Ovary (tissue), 9 donors: ENCODE results near the gene TATDN3. TPM values are rescaled to one million over a fixed set of nuclear protein-coding genes. Genes with fewer than 3 reads are reported as not detected.

Experiments used
- DNase-seq, 5 donors: peaks; one replicate each; pipeline ENCODE4 v3.0.0-alpha.2; 2019 to 2020
- H3K27ac ChIP-seq, 2 donors: fragments of 200-600 bp; one replicate each; pipeline versions ENCODE4 v1.5.1 to v1.8.0; 2019 to 2022
- H3K27me3 ChIP-seq: fragments of 200-600 bp; one replicate; pipeline ENCODE4 v1.8.0; 2022
- H3K36me3 ChIP-seq: fragments of 200-600 bp; sonication (generic); one replicate; pipeline ENCODE4 v1.5.1; 2019
- H3K4me1 ChIP-seq: one replicate; pipeline ENCODE4 v1.8.1; 2013; ENCODE audit warnings: mild to moderate bottlenecking, moderate library complexity; ENCODE audit not compliant: insufficient read depth
- H3K4me3 ChIP-seq: fragments of 200-600 bp; sonication (generic); one replicate; pipeline ENCODE4 v1.5.1; 2017
- H3K9me3 ChIP-seq, 2 donors: fragments of 200-600 bp in 1 of 2; sonication (generic) in 1 of 2; one replicate each; pipeline versions ENCODE4 v1.5.1 to v1.8.1; 2013 to 2019; ENCODE audit warnings: mild to moderate bottlenecking in 1 of 2, moderate library complexity in 1 of 2
- CTCF ChIP-seq, 3 donors: fragments of 450-650 bp in 2 of 3; fragments of 200-600 bp in 1 of 3; IDR thresholded peaks; one replicate each; pipeline versions ENCODE4 v1.5.1 to v1.8.0; 2016 to 2022; ENCODE audit warnings: antibody characterized with exemption in 3 of 3, mild to moderate bottlenecking in 1 of 3
- EP300 ChIP-seq: sonication (generic); formaldehyde crosslinking; IDR thresholded peaks from one replicate; pipeline ENCODE4 v1.6.1; 2017; ENCODE audit warnings: antibody characterized with exemption
- POLR2A ChIP-seq: fragments of 450-650 bp; IDR thresholded peaks from one replicate; pipeline ENCODE4 v1.6.1; 2017; ENCODE audit warnings: antibody characterized with exemption, mild to moderate bottlenecking, moderate library complexity
- WGBS, 3 donors: extraction: QIAGEN DNeasy Blood & Tissue Kit in 1 of 3; methylation state at CpG; one replicate each; pipeline versions ENCODE4 v1.1.5 to v1.1.7; 2013 to 2017; 5-methylcytosine and 5-hydroxymethylcytosine counted together
- intact Hi-C, 4 donors: fragments of 100-400 bp; cut with DNase I; formaldehyde crosslinking; loops; one replicate each; pipeline versions ENCODE4 v1.11.0 to v1.15.1; 2022 to 2023
- polyA plus RNA-seq, 2 donors: library from polyadenylated mRNA; stranded (reverse); fragments of 200-250 nt in 1 of 2; fragments of 350-450 nt in 1 of 2; fragmentation: Illumina TruSeq in 1 of 2; extraction: RNeasy Lipid Tissue Mini Kit (QIAGEN cat#74804) in 1 of 2; gene quantifications; one replicate each; pipeline ENCODE4 v1.2.3, GENCODE V29; 2013 to 2014
- total RNA-seq, 7 donors: library from RNA; depleted of rRNA in 2 of 7; stranded (reverse); fragments of >200 nt in 2 of 7; fragmentation: NEBNext Ultra II Directional in 3 of 7; extraction: Animal tissue kit (Norgen Biotek cat#: 25700) in 3 of 7; gene quantifications; one replicate each; pipeline versions ENCODE4 v1.1.0 to v1.2.4, GENCODE V29; 2016 to 2023
- donor health status: DM: no; HTN: no; CAD: no; lungs with moderate emphysema.
- donor health status: DM: no; HTN: no; CAD: no.
- donor health status: Bipolar disorder and iron deficiency.
- donor health status: DM: yes; HTN: yes; CAD: no.
- donor health status: DM: no; HTN: no; CAD: no.
- donor health status: DM: yes; HTN: yes; CAD: no.

The TATDN3 gene
- total and polyA plus RNA-seq, 9 donors = 6.8 to 17.1 (median 9.5) TPM

- H3K9me3 ChIP-seq = no peaks in the 10 kb centered on the region
- H3K36me3 ChIP-seq = no peaks in the 10 kb centered on the region
- no peaks in the 10 kb centered on the region for H3K4me1 ChIP-seq
- no peak for DNase-seq
- H3K27me3 ChIP-seq = no peaks in the 10 kb centered on the region
- no peak overlapping the region for H3K27ac ChIP-seq
- intact Hi-C loops = loop anchor here in 1 of 4 donors (10.0 kb wide), 1 partner anchor 116 kb away; no protein-coding TSS in a partner anchor
- no peak overlapping the region for H3K4me3 ChIP-seq
- no peak for TF ChIP-seq CTCF (IDR thresholded peaks at IDR 0.05)
- no peak for TF ChIP-seq EP300
- TF ChIP-seq POLR2A = no peak
- 95 to 97% (median 97%) methylated on average over 3 of the region's 3 CpGs for WGBS, 3 donors
Measured at GRCh38 chr1:212780759-212781158, 10.9 kb upstream of the TATDN3 start.

DNA sequence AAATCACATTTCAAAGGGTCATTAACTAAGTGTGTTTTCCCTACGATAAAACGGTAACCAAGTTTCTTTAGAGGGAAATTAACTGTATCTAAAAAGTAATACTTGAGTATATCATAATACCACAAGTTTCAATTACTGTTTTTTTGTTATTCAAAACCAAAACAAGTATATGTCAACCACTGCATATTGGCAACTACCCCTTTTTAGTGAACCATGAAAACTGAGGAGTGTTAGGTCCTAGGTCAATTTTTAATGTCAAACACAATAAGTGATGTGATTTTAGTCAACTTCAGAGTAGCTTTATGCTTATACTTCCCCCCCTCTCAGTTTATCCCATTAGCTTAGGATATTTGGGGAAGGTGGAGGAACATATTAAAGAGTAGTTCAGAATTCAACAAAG, 10.5 kb upstream of the TATDN3 start:
- TF ChIP-seq POLR2A (no peak), EP300 (no peak), CTCF (IDR thresholded peaks at IDR 0.05) (no peak)
- Histone ChIP-seq H3K9me3 (no peaks in the 10 kb centered on the region), H3K27ac (no peak overlapping the region), H3K4me1 (no peaks in the 10 kb centered on the region), H3K4me3 (no peak overlapping the region), H3K36me3 (no peaks in the 10 kb centered on the region), H3K27me3 (no peaks in the 10 kb centered on the region)
- no peak for DNase-seq
- 90 to 95% (median 91%) methylated on average over 2 of the region's 2 CpGs for WGBS, 3 donors
- intact Hi-C loops = loop anchor here in 1 of 4 donors (10.0 kb wide), 1 partner anchor 116 kb away; no protein-coding TSS in a partner anchor

DNA sequence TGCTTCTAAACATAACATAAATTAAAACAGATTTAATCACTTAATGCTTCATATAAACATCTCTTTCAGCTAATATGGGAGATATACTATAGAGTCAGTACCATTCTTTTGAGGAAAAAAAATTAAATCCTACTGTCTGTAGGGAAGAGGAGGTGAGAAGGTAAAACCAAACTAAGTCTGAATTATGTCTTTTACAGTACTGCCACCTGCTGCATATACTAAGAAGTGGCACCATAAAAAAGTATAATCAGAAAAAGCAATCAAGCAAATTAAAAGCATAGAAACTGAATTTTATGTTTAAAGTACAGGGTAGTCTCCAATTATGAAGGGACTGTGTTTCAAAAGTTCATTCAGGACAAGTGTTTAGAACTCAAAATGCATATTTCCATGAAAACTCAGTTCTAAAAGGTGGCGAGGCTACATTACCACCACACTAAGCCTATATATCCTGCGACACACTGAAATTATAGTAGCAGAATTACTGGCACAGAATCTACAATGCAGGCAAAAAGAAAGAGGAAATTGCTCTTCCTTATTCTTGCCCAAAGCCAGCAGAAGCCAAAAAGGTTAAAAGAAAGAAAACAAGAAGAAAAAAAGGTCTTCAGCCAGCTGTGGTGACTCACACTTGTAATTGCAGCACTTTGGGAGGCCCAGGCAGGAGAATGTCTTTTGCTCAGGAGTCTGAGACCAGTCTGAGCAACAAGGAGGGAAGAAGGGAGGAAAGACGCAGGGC, 9.1 kb upstream of the TATDN3 start:
- WGBS, 3 donors = 92 to 96% (median 96%) methylated on average over 3 of the region's 3 CpGs
- intact Hi-C loops = loop anchor here in 1 of 4 donors (10.0 kb wide), 1 partner anchor 118 kb away; no protein-coding TSS in a partner anchor
- Histone ChIP-seq H3K9me3 (no peaks in the 10 kb centered on the region), H3K36me3 (no peaks in the 10 kb centered on the region), H3K4me1 (no peaks in the 10 kb centered on the region), H3K4me3 (no peak overlapping the region), H3K27me3 (no peaks in the 10 kb centered on the region), H3K27ac (no peak overlapping the region)
- no peak for DNase-seq
- TF ChIP-seq POLR2A (no peak), EP300 (no peak), CTCF (IDR thresholded peaks at IDR 0.05) (peak in 1 of 3 donors; percentile 26)

- Histone ChIP-seq H3K27ac (no peak overlapping the region), H3K4me1 (no peaks in the 10 kb centered on the region), H3K4me3 (no peak overlapping the region), H3K27me3 (no peaks in the 10 kb centered on the region), H3K9me3 (no peaks in the 10 kb centered on the region), H3K36me3 (no peaks in the 10 kb centered on the region)
- TF ChIP-seq EP300 = no peak
- TF ChIP-seq POLR2A = no peak
- TF ChIP-seq CTCF (IDR thresholded peaks at IDR 0.05) = no peak
- intact Hi-C loops = loop anchor here in 1 of 4 donors (10.0 kb wide), 1 partner anchor 119 kb away; no protein-coding TSS in a partner anchor
- 52 to 55% (median 53%) methylated on average over 1 of the region's 1 CpG for WGBS, 3 donors
- DNase-seq = no peak
Measured at GRCh38 chr1:212783976-212784375, 7.7 kb upstream of the TATDN3 start.
